Posterior vena cava (tissue), 2 donors: Measurements from ENCODE around the gene KIRREL3. TPM values are rescaled to one million over a fixed set of nuclear protein-coding genes. Genes with fewer than 3 reads are reported as not detected.

ENCODE experiments used
- DNase-seq: peaks from one replicate; pipeline ENCODE4 v3.0.0-alpha.2; 2020; ENCODE audit warnings: low spot score
- intact Hi-C, 2 donors: fragments of 100-400 bp; cut with DNase I; formaldehyde crosslinking; loops; one replicate each; pipeline versions ENCODE4 v1.14.1 to v1.14.2; 2022 to 2023
- total RNA-seq, 2 donors: library from RNA; stranded (reverse); fragmentation: NEBNext Ultra II Directional; extraction: Animal tissue kit (Norgen Biotek cat#: 25700); gene quantifications; one replicate each; pipeline ENCODE4 v1.2.1, GENCODE V29; 2021
- donor health status: DM: yes; HTN: yes; CAD: no.
- donor health status: DM: yes; HTN: yes; CAD: no.

The KIRREL3 gene
- total RNA-seq, 2 donors from 2014 or later = 0.10 to 0.74 TPM

DNA sequence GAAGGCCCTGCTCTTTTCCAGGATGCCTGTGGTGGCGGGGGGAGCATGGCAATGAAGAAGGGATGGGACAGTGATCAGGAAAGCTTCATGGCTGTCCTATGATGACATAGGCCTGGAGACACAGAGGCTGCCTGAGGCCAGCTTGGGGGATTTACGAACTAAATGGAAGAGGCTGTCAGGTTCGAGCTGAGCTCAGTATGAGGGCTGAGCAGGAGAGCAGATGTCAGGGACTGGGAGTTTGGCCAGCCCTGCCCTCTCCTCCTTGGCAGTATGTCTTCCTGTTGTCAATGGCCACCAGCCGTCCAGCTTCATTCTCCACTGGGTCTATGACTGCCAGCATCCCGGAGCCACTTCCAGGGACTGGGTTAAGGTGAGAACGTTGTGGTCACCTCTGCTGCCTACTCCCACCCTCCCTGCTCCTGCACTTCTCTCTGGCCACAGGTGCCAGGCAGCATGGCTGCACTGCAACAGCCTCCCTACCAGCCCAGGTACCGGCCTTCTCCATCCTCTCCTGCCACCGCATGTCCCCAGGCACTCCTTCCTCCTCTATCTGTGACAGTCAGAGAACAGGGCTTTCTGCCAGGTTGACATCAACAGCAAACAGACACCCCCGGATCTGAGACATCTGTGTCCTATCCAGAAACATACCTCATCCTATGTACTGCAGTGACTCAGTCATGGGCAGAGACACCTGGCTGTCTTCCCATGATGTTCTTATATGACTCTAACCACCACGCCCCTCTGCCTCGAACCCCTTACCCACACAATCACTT is 75.1 kb downstream of the KIRREL3 start:
- no peak for DNase-seq
- intact Hi-C loops = no loop called here

DNA sequence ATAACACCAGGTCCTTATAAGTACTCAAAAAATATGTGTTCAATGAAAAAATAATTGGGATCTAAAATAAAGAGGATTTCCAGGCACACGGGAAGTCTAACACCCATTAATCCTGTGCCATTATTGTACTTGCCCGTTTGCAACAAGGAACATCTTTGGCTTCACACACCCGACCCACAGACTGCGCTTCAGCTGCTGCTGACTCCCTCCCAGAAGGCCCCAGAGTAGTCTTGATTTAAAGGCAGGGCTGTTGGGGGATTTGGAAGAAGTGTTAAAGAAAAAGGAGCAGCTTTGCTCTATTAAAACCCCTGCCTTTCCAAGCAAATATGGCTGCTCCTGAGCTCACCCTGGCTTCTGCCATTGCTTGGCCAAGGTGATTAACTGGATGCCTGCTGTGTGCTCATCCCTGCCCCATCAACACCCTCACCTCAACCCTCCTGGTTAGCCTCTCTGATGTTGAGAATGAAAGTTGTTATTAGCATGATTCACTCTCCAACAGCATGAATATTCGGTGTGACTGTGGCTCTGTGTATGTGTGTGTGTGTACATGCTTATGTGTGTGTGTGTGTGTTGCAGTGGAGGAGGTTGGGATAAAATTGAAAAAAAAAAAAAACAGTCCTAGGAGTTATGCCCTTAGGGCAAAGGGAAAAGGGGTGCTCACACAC is 76.1 kb downstream of the KIRREL3 start:
- intact Hi-C loops = no loop called here
- no peak for DNase-seq

GRCh38 chr11:126920833-126921232 is 79.7 kb downstream of the KIRREL3 start:
- intact Hi-C loops = no loop called here
- no peak for DNase-seq

DNA sequence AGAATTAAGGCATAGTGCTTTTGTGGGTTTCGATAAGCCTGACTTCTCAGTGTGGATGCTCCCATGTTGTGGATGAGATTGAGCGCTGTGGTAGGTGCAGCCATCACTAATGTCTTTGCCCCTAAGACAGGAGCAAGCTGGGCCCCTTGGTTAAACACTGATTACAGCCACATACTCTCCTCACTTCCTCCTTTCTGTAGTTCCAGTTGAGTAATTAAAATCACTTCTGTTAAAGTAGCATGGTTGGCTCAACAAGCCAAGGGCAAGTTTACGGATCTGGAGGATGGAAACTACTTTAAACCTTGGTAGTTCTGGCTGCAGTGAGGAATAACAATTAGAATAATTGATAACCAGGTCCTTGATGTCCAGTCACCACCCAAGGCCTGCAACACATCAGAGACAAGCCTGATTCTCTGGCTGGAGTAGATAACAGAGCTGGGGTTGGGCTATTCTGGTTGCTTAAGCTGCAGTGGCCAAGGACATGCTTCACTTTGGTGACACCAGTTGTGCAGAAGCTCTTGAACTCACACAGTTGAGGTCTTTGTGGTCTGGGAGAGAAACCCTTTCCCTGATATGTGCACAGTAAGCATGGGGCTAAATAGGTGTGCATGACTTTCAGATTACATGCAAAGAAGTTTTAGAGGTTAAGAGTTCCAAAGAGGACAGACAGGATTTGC is 81.3 kb downstream of the KIRREL3 start:
- intact Hi-C loops = no loop called here

DNA sequence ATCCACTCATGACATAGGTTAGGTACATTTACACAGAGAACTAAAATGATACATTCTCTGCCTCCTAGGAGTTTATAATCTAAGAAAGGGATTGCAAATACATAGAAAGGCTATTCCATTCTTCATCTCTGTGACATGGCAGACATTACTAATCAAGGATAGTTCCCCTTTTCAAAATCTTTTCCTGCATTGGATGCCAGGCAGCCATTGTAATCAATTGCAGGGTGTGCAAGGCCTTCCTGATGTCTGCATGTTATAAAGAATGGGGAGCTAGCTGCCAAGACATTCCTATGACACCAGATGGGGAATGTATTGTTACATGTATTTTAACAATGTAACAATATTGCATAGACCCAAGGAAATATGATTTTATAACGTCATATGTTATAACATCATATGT is 82.0 kb downstream of the KIRREL3 start:
- intact Hi-C loops = no loop called here

More for the DNA sequence above, 81.3 kb downstream of the KIRREL3 start:
- DNase-seq = no peak

GRCh38 chr11:126917531-126918204 is 82.9 kb downstream of the KIRREL3 start:
- no peak for DNase-seq
- intact Hi-C loops = no loop called here

More for the DNA sequence above, 82.0 kb downstream of the KIRREL3 start:
- DNase-seq = no peak

- no peak for DNase-seq
- intact Hi-C loops = no loop called here
These were observed 85.1 kb downstream of the KIRREL3 start for GRCh38 chr11:126915430-126915829.

GRCh38 chr11:126914941-126915340 is 85.6 kb downstream of the KIRREL3 start:
- intact Hi-C loops = no loop called here

DNA sequence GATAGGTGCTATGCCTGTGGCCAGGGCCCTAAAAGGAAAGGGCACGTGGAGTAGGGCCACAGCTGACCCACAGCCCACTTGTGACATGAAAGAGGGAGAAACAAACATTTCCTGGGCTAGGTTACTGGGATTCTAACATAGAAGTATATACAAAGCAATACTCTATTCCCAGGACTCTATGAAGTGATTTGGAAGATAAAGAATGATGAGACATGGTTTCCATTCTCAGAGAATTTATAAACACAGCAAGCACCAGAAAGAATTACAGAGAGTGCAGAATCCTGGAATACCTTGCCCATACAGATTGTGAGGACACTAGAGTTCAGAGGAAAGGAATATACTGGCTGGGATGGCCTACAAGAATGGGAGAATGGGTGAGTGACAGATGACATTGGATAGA is 86.4 kb downstream of the KIRREL3 start:
- intact Hi-C loops = no loop called here
- DNase-seq = no peak

More at GRCh38 chr11:126914941-126915340, 85.6 kb downstream of the KIRREL3 start:
- no peak for DNase-seq

DNA sequence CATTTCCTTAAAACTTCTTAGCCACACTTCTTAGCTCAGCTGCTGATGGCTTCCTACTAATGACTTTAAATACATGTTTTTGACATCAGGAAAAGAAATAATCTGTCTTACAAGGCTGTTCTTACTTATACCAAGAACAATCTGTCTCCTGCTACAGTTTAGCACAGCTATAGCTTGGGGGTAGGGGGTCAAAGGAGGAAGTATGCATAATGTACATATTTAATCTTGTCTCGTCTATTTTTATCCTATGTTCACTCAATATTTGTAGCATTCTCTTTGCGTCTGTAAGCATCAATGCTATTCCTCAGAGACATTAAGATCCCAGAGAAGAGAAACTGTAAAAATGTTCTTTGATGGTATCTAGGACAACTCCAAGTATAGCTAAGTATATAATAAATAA is 96.0 kb downstream of the KIRREL3 start:
- DNase-seq = no peak
- intact Hi-C loops = no loop called here

DNA sequence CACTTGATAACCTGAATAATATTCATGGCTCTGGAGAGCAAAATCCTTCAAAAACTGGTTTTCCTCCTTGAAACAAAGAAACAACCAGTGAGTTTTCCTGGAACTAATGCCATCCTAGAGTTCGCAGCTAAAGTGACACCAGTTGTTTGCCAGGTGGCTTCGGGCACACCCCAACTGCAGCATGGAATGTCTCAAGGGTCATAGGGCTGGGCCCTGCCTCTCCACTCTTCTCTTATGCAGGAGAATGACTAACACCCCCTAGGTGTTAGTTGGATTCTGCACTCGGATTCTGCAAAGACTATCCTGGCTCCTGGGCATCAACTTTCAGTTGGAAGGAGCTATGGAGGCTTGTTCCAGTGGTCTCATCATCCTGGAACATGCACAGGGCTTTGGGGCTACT is 98.8 kb downstream of the KIRREL3 start:
- DNase-seq = no peak
- intact Hi-C loops = no loop called here

- DNase-seq = no peak
- intact Hi-C loops = no loop called here
These were observed 100.4 kb downstream of the KIRREL3 start for GRCh38 chr11:126899961-126900748.

DNA sequence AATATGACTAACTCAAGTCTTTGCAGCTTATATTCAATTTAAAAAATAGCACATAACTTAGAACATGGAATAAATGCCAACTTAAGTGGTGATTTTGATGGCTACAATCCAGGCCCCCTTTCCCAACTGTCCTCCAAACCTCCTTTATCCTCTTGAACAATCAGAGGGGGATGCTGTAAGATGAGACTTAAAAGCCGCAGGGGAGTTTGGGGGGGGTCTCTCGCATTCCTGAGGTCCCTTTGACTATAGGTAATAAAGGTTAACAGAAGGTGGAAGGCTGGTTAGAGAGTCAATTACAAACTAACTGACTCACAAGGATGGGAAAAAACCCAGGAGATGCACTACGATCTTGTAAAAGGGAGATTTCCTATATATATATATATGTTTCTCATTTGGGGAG is 101.8 kb downstream of the KIRREL3 start:
- no peak for DNase-seq
- intact Hi-C loops = no loop called here

DNA sequence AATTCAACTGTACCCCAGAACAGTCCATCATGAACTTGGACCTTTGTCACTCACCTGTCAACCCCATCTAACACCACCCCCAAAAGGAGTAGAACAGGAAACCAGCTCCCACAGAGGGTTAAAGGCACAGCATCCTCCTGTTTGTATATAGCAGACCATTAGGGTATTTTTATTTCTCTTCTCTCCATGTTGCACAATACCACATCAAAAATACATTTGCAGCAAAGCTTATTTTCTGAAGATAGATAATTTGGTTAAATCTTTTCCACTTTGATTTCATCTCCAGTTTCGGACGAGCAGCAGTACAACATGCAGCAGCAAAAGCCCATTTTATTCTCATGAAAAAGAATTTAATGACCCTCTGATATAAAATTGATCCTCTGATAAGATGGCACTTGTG is 103.1 kb downstream of the KIRREL3 start:
- intact Hi-C loops = no loop called here
- no peak for DNase-seq

GRCh38 chr11:126896025-126896424 is 104.5 kb downstream of the KIRREL3 start:
- no peak for DNase-seq
- intact Hi-C loops = no loop called here

DNA sequence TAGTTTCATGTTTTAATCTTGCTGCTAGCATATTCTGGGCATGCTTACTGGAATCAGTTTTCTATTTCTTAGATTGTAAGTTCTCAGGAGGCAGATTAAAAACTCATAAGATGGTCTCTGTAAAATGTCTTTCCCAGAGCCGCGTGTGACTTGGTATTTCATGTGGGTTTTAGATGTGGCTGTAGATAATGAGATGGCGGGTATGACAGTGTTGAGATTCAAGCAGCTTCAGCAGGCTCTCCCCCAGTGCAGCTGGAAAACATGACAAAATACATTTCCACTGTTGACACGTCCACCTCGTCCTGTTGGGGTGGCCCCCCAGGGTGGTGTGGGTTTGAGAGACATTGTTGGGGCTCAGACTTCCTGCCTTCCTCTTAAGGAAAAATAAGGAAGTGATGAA is 106.8 kb downstream of the KIRREL3 start:
- no peak for DNase-seq
- intact Hi-C loops = no loop called here

- no peak for DNase-seq
- intact Hi-C loops = no loop called here
These were observed 107.8 kb downstream of the KIRREL3 start for GRCh38 chr11:126892756-126893155.

DNA sequence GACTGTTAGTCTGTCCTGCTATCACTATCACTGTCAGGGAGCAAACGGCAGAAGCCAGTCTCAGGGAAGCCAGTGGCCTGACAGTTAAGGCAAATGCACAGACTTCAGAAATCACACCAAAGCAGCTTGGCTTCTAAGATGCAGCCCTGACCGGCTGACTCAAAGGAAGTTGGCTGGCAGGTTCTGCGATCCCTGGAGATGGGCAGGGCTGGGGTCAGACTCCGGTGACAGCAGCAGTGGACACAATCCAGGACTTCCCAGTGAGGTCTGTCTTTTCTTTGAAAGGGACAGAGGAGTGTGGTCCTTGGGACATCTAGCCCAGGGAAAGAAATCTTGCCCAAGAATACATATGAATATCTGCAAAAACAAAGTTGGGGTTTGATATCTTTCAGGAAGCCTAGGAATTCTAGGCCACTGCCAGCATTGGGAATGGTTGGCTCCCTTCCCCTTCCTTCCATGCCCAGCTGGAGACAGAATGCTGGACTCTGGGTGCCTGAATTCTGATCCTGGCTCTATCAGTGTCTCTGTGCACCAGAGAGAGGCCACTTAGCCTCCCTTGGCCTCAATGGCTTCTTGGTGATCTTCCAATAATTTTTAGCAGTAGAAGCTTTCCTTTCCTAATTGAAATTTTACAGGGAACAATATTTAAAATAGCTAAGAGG is 108.9 kb downstream of the KIRREL3 start:
- intact Hi-C loops = no loop called here

GRCh38 chr11:126890561-126890960 is 110.0 kb downstream of the KIRREL3 start:
- no peak for DNase-seq

More for the DNA sequence above, 108.9 kb downstream of the KIRREL3 start:
- no peak for DNase-seq

More at GRCh38 chr11:126890561-126890960, 110.0 kb downstream of the KIRREL3 start:
- intact Hi-C loops = no loop called here
